ENCODE results near the gene CRYL1. TPM values are rescaled to one million over a fixed set of nuclear protein-coding genes. Genes with fewer than 3 reads are reported as not detected.

CRYL1 gene
- polyA plus RNA-seq, 1 of the 3 experiments (the other 2 are of a cell fraction) = 34.8 TPM

GRCh38 chr13:20498129-20498528 is 27.5 kb downstream of the CRYL1 start:
- Histone ChIP-seq H4K20me1 (ENCODE audit: insufficient read depth) (no peaks in the 10 kb centered on the region), H2AFZ (ENCODE audit: low read depth) (no peak overlapping the region), H3K4me3 (ENCODE audit: low read depth in 2 of 2, low read length in 1 of 2) (no peak overlapping the region), H3K27me3 (ENCODE audit: insufficient read depth) (no peaks in the 10 kb centered on the region), H3K27ac (ENCODE audit: low read depth in 2 of 2, low read length in 1 of 2) (no peak overlapping the region), H3K9ac (no peak overlapping the region), H3K36me3 (replicated peaks in 1 of 2; ENCODE audit: control insufficient read depth in 1 of 2, insufficient read depth in 2 of 2, low read length in 1 of 2) (peaks cover 0 to 7% of the 10 kb centered on the region in 2 experiments), H3K4me2 (no peak overlapping the region), H3K4me1 (ENCODE audit: control insufficient read depth in 1 of 2, insufficient read depth in 2 of 2, low read depth in 1 of 2, low read length in 1 of 2) (no peaks in the 10 kb centered on the region), H3K9me2 (no peaks in the 10 kb centered on the region), H3K79me2 (ENCODE audit: insufficient read depth) (no peaks in the 10 kb centered on the region), H3F3A (replicated peaks; ENCODE audit: insufficient read depth) (peaks cover 5% of the 10 kb centered on the region), H3K9me3 (peaks cover 10% of the 10 kb centered on the region; the same call in 1 of the 2 replicates)
- POLR2A ChIA-PET = no interaction called here
- DNase-seq = no peak
- TF ChIP-seq FOXM1 (IDR thresholded peaks at IDR 0.05; ENCODE audit: low read depth) = no peak
- TF ChIP-seq FOXJ3 (CRISPR knock-in tag; IDR thresholded peaks at IDR 0.05) = no peak
- no peak for TF ChIP-seq CTCF (IDR thresholded peaks at IDR 0.05)
- no peak for TF ChIP-seq MEF2A (IDR thresholded peaks at IDR 0.05; ENCODE audit: borderline replicate concordance, low read depth)
- no peak for TF ChIP-seq RFX5 (IDR thresholded peaks at IDR 0.05; ENCODE audit: low read length)
- TF ChIP-seq NFIC (IDR thresholded peaks at IDR 0.05; ENCODE audit: borderline replicate concordance) = no peak
- TF ChIP-seq USF2 (IDR thresholded peaks at IDR 0.05; ENCODE audit: borderline replicate concordance, low read depth, low read length) = no peak
- no peak for TF ChIP-seq FOSL2 (IDR thresholded peaks at IDR 0.05; ENCODE audit: borderline replicate concordance, low read depth)
- no peak for TF ChIP-seq YY1 (IDR thresholded peaks at IDR 0.05; ENCODE audit: low read depth)
- TF ChIP-seq IRF3 (IDR thresholded peaks at IDR 0.05; ENCODE audit: low read depth, low read length) = no peak
- no peak for TF ChIP-seq GATA2 (CRISPR knock-in tag; IDR thresholded peaks at IDR 0.05)
- TF ChIP-seq SIN3A (IDR thresholded peaks at IDR 0.05; ENCODE audit: borderline replicate concordance, low read depth, low read length) = no peak
- no peak for TF ChIP-seq PBX3 (IDR thresholded peaks at IDR 0.05)
- TF ChIP-seq EZH2phosphoT487 (IDR thresholded peaks at IDR 0.05; ENCODE audit: borderline replicate concordance, low read depth) = no peak
- TF ChIP-seq TCF12 (IDR thresholded peaks at IDR 0.05) = no peak
- TF ChIP-seq RXRA (IDR thresholded peaks at IDR 0.05; ENCODE audit: borderline replicate concordance, low read depth) = no peak
- TF ChIP-seq USF1 (IDR thresholded peaks at IDR 0.05; ENCODE audit: borderline replicate concordance, low read depth) = no peak
- TF ChIP-seq EP300 (IDR thresholded peaks at IDR 0.05; ENCODE audit: borderline replicate concordance in 1 of 2, low read depth in 1 of 2, low read length in 1 of 2) = no peak
- no peak for TF ChIP-seq RCOR1 (IDR thresholded peaks at IDR 0.05; ENCODE audit: low read length)
- no peak for TF ChIP-seq MAX (IDR thresholded peaks at IDR 0.05; ENCODE audit: low read depth)
- 55% methylated on average over 5 of the region's 5 CpGs for WGBS (ENCODE audit: low lambda C conversion rate)
- CTCF ChIA-PET = interaction anchor here (1.8 kb wide), 1 partner anchor 427 kb away, joined by 6 read pairs; no protein-coding TSS in a partner anchor

Data from SK-N-SH (cell line).